ENCODE measurements around the gene RBKS.
A peak's percentile ranks its signal among the peaks of the same experiment; 100 is the strongest.

Gene RBKS

DNA sequence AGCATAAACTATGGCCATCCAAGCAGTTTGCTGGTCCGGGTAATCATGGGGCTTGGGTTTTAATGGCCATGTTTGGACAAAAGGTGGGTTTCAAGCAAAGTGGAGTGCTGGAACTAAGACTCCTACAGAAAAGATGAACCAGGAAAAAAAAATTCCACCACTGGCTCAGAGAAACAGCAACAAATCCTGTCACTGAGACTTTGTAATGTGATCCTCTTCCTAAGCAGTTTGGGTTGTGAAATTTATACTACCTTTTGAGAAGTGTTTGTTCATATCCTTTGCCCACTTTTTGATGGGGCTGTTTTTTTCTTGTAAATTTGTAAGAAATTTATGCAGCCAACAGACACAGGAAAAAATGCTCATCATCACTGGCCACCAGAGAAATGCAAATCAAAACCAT lies 78.4 kb downstream of the RBKS start:
- Histone ChIP-seq H3K27me3 (ENCODE audit: insufficient read depth, poor library complexity, severe bottlenecking) (no peaks in the 10 kb centered on the region), H3K4me3 (replicated peaks; ENCODE audit: insufficient read depth, low read length) (no peak overlapping the region), H3K27ac (replicated peaks) (peak overlapping the region; percentile 68; the same call in 1 of the 2 replicates)
- TF ChIP-seq POLR2AphosphoS5 (IDR thresholded peaks at IDR 0.05; ENCODE audit: low read depth): no peak
- TF ChIP-seq, protein P1, sequence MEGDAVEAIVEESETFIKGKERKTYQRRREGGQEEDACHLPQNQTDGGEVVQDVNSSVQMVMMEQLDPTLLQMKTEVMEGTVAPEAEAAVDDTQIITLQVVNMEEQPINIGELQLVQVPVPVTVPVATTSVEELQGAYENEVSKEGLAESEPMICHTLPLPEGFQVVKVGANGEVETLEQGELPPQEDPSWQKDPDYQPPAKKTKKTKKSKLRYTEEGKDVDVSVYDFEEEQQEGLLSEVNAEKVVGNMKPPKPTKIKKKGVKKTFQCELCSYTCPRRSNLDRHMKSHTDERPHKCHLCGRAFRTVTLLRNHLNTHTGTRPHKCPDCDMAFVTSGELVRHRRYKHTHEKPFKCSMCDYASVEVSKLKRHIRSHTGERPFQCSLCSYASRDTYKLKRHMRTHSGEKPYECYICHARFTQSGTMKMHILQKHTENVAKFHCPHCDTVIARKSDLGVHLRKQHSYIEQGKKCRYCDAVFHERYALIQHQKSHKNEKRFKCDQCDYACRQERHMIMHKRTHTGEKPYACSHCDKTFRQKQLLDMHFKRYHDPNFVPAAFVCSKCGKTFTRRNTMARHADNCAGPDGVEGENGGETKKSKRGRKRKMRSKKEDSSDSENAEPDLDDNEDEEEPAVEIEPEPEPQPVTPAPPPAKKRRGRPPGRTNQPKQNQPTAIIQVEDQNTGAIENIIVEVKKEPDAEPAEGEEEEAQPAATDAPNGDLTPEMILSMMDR (IDR thresholded peaks at IDR 0.05; ENCODE audit: insufficient read depth, low read length): no peak
- TF ChIP-seq GABPA (IDR thresholded peaks at IDR 0.05; ENCODE audit: low read depth): no peak
- TF ChIP-seq, protein P2, sequence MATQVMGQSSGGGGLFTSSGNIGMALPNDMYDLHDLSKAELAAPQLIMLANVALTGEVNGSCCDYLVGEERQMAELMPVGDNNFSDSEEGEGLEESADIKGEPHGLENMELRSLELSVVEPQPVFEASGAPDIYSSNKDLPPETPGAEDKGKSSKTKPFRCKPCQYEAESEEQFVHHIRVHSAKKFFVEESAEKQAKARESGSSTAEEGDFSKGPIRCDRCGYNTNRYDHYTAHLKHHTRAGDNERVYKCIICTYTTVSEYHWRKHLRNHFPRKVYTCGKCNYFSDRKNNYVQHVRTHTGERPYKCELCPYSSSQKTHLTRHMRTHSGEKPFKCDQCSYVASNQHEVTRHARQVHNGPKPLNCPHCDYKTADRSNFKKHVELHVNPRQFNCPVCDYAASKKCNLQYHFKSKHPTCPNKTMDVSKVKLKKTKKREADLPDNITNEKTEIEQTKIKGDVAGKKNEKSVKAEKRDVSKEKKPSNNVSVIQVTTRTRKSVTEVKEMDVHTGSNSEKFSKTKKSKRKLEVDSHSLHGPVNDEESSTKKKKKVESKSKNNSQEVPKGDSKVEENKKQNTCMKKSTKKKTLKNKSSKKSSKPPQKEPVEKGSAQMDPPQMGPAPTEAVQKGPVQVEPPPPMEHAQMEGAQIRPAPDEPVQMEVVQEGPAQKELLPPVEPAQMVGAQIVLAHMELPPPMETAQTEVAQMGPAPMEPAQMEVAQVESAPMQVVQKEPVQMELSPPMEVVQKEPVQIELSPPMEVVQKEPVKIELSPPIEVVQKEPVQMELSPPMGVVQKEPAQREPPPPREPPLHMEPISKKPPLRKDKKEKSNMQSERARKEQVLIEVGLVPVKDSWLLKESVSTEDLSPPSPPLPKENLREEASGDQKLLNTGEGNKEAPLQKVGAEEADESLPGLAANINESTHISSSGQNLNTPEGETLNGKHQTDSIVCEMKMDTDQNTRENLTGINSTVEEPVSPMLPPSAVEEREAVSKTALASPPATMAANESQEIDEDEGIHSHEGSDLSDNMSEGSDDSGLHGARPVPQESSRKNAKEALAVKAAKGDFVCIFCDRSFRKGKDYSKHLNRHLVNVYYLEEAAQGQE (IDR thresholded peaks at IDR 0.05; ENCODE audit: insufficient replicate concordance, low read depth): no peak
- no peak for TF ChIP-seq SPI1 (IDR thresholded peaks at IDR 0.05; ENCODE audit: borderline replicate concordance, low read depth)
- no peak for DNase-seq (ENCODE audit: low read depth in 1 of 2, low spot score in 1 of 2)

DNA sequence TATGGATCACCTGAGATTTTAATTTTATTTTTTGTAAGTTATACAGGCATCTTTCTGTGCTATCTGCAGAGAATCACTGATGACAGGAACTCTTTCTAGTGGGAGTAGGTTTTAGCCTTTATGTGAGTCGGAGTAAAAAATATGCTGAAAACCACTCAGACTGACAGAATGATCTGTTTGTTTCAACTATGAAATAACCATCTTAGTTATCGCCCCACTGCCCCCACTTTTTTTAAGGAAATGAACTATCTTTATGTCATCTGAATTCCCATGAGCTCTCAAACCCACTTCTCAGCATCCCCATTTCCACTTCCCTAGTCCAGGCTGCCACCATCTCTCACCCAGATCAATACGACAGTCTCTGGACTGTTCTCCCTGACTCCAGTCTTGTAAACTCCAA lies 79.7 kb downstream of the RBKS start:
- H3K27ac ChIP-seq (replicated peaks): peak overlapping the region; percentile 68
- TF ChIP-seq GABPA (IDR thresholded peaks at IDR 0.05; ENCODE audit: low read depth) (no peak), SPI1 (IDR thresholded peaks at IDR 0.05; ENCODE audit: borderline replicate concordance, low read depth) (peak; percentile 15; the same call in 1 of the 2 replicates)
- TF ChIP-seq, protein P1 (IDR thresholded peaks at IDR 0.05; ENCODE audit: insufficient read depth, low read length): no peak
- no peak for DNase-seq (ENCODE audit: low read depth in 1 of 2, low spot score in 1 of 2)
- H3K27me3 ChIP-seq (ENCODE audit: insufficient read depth, poor library complexity, severe bottlenecking): no peaks in the 10 kb centered on the region
- H3K4me3 ChIP-seq (replicated peaks; ENCODE audit: insufficient read depth, low read length): no peak overlapping the region

DNA sequence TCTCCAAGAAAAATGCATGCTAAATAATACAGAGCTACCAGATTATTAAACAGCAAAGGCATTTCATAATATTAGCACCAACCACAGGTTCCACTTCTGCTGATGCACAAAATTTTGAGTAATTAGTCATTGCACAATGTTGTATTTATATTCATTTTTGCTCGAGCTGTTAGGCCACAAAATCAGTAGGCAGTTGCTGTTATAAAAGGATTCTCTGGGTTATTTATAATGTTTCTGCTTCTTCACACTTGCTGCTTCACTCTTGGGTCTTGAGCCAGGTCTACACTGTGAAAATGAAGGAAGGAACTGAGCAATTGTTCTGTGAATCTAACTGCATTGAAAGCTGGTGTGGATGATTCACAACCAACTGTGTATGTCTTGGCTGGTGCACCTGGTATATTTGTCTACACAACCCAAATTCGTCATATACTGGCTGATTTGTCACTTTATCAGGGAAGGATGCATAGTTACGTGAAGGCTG lies 80.4 kb downstream of the RBKS start:
- Histone ChIP-seq H3K27ac (replicated peaks) (peak overlapping the region; percentile 68), H3K27me3 (ENCODE audit: insufficient read depth, poor library complexity, severe bottlenecking) (no peaks in the 10 kb centered on the region), H3K4me3 (replicated peaks; ENCODE audit: insufficient read depth, low read length) (no peak overlapping the region)
- DNase-seq (ENCODE audit: low read depth in 1 of 2, low spot score in 1 of 2): peak; percentile 53 to 96
- TF ChIP-seq SPI1 (IDR thresholded peaks at IDR 0.05; ENCODE audit: borderline replicate concordance, low read depth) (peak; percentile 32; the same call in 1 of the 2 replicates), GABPA (IDR thresholded peaks at IDR 0.05; ENCODE audit: low read depth) (no peak)
- TF ChIP-seq, protein P2 (IDR thresholded peaks at IDR 0.05; ENCODE audit: insufficient replicate concordance, low read depth): no peak

DNA sequence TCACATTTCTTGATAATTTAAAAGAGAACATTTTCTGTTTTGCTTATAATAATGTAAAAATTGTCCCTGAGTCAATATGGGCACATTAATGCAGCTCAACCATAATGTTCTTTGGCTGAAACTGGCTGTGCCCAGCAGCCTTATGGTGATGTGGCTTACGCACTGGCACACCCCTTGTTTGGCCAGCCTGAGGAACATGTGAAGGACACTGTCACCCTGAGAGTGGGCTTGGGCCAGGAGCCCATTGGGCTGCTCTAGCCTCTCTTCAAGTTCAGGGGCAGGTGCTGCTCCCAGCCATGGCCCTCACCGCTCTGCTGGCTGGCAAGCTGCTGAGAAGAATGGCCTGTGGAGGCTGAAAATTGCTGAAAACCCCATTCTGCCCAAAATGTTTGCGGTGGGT lies 81.2 kb downstream of the RBKS start:
- peak overlapping the region; percentile 68 for H3K27ac ChIP-seq (replicated peaks)
- DNase-seq (ENCODE audit: low read depth in 1 of 2, low spot score in 1 of 2): no peak
- no peak overlapping the region for H3K4me3 ChIP-seq (replicated peaks; ENCODE audit: insufficient read depth, low read length)
- TF ChIP-seq SPI1 (IDR thresholded peaks at IDR 0.05; ENCODE audit: borderline replicate concordance, low read depth): no peak
- TF ChIP-seq, protein P2 (IDR thresholded peaks at IDR 0.05; ENCODE audit: insufficient replicate concordance, low read depth): no peak
- no peak for TF ChIP-seq GABPA (IDR thresholded peaks at IDR 0.05; ENCODE audit: low read depth)
- no peak for TF ChIP-seq POLR2AphosphoS5 (IDR thresholded peaks at IDR 0.05; ENCODE audit: low read depth)
- TF ChIP-seq, protein P1 (IDR thresholded peaks at IDR 0.05; ENCODE audit: insufficient read depth, low read length): no peak
- no peaks in the 10 kb centered on the region for H3K27me3 ChIP-seq (ENCODE audit: insufficient read depth, poor library complexity, severe bottlenecking)

Data from HL-60 (cell line).